Activated naive CD4-positive, alpha-beta T cell treated with anti-CD3 and anti-CD28 coated beads, Interleukin-2, amount 50 U/mL, for 24 hours (primary cell): Measurements from ENCODE around the gene MYCL.

ENCODE experiments used
- H3K27ac Mint-ChIP-seq: one replicate; pipeline ENCODE4 v1.8.0; 2021; ENCODE audit warnings: mild to moderate bottlenecking, mixed read lengths
- H3K27me3 Mint-ChIP-seq: one replicate; pipeline ENCODE4 v1.8.0; 2021; ENCODE audit warnings: mixed read lengths
- H3K36me3 Mint-ChIP-seq: one replicate; pipeline ENCODE4 v1.8.0; 2021; ENCODE audit warnings: mixed read lengths
- H3K4me1 Mint-ChIP-seq: one replicate; pipeline ENCODE4 v1.8.0; 2021; ENCODE audit warnings: mixed read lengths
- H3K4me3 Mint-ChIP-seq: one replicate; pipeline ENCODE4 v1.8.0; 2021; ENCODE audit warnings: mild to moderate bottlenecking, mixed read lengths
- H3K9me3 Mint-ChIP-seq: one replicate; pipeline ENCODE4 v1.8.0; 2021; ENCODE audit warnings: mixed read lengths

Gene MYCL

GRCh38 chr1:39901714-39902459, at the start of gene MYCL:
Gene MYCL (minus strand): TSS chr1:39901917. CDS start chr1:39901434, 483 bp downstream.
- no peak within 1 kb of the TSS for H3K27ac Mint-ChIP-seq

GRCh38 chr1:39949891-39950290, 48.2 kb upstream of the MYCL start:
- H3K36me3 Mint-ChIP-seq = no peaks in the 10 kb centered on the region
- H3K9me3 Mint-ChIP-seq = no peaks in the 10 kb centered on the region
- H3K4me1 Mint-ChIP-seq = peaks cover 10% of the 10 kb centered on the region
- no peak overlapping the region for H3K4me3 Mint-ChIP-seq
- no peak overlapping the region for H3K27ac Mint-ChIP-seq
- H3K27me3 Mint-ChIP-seq = peaks cover 1% of the 10 kb centered on the region

More at GRCh38 chr1:39901714-39902459, at the start of gene MYCL:
- Mint-ChIP-seq H3K27me3 (peaks cover 36% of the 10 kb centered on the region), H3K4me1 (no peaks in the 10 kb centered on the region), H3K4me3 (peak within 1 kb of the TSS; percentile 76), H3K9me3 (no peaks in the 10 kb centered on the region), H3K36me3 (no peaks in the 10 kb centered on the region)

GRCh38 chr1:39947260-39947659, 45.5 kb upstream of the MYCL start:
- Mint-ChIP-seq H3K9me3 (no peaks in the 10 kb centered on the region), H3K36me3 (no peaks in the 10 kb centered on the region), H3K4me3 (no peak overlapping the region), H3K4me1 (peaks cover 4% of the 10 kb centered on the region), H3K27me3 (peaks cover 1% of the 10 kb centered on the region), H3K27ac (peak overlapping the region; percentile 30)

- no peak overlapping the region for H3K27ac Mint-ChIP-seq
- H3K27me3 Mint-ChIP-seq = peaks cover 1% of the 10 kb centered on the region
- no peak overlapping the region for H3K4me3 Mint-ChIP-seq
- H3K4me1 Mint-ChIP-seq = peaks cover 4% of the 10 kb centered on the region
- no peaks in the 10 kb centered on the region for H3K9me3 Mint-ChIP-seq
- H3K36me3 Mint-ChIP-seq = no peaks in the 10 kb centered on the region
These were observed 44.5 kb upstream of the MYCL start for GRCh38 chr1:39946216-39946615.

- Mint-ChIP-seq H3K36me3 (no peaks in the 10 kb centered on the region), H3K9me3 (no peaks in the 10 kb centered on the region), H3K27me3 (peaks cover 1% of the 10 kb centered on the region), H3K27ac (no peak overlapping the region), H3K4me3 (no peak overlapping the region), H3K4me1 (peaks cover 4% of the 10 kb centered on the region)
These were observed 42.8 kb upstream of the MYCL start for GRCh38 chr1:39944410-39945112.

- Mint-ChIP-seq H3K9me3 (no peaks in the 10 kb centered on the region), H3K27ac (no peak overlapping the region), H3K36me3 (no peaks in the 10 kb centered on the region), H3K4me3 (no peak overlapping the region), H3K27me3 (peaks cover 1% of the 10 kb centered on the region), H3K4me1 (peaks cover 4% of the 10 kb centered on the region)
These were observed 42.0 kb upstream of the MYCL start for GRCh38 chr1:39943471-39944290.

GRCh38 chr1:39940980-39941871, 39.5 kb upstream of the MYCL start:
- peaks cover 4% of the 10 kb centered on the region for H3K4me1 Mint-ChIP-seq
- no peaks in the 10 kb centered on the region for H3K27me3 Mint-ChIP-seq
- H3K9me3 Mint-ChIP-seq = no peaks in the 10 kb centered on the region
- no peaks in the 10 kb centered on the region for H3K36me3 Mint-ChIP-seq
- no peak overlapping the region for H3K27ac Mint-ChIP-seq
- no peak overlapping the region for H3K4me3 Mint-ChIP-seq

- no peaks in the 10 kb centered on the region for H3K27me3 Mint-ChIP-seq
- no peak overlapping the region for H3K4me3 Mint-ChIP-seq
- peaks cover 4% of the 10 kb centered on the region for H3K4me1 Mint-ChIP-seq
- no peak overlapping the region for H3K27ac Mint-ChIP-seq
- H3K9me3 Mint-ChIP-seq = no peaks in the 10 kb centered on the region
- no peaks in the 10 kb centered on the region for H3K36me3 Mint-ChIP-seq
These were observed 38.5 kb upstream of the MYCL start for GRCh38 chr1:39940253-39940652.

- Mint-ChIP-seq H3K27ac (no peak overlapping the region), H3K27me3 (no peaks in the 10 kb centered on the region), H3K9me3 (no peaks in the 10 kb centered on the region), H3K4me3 (no peak overlapping the region), H3K36me3 (no peaks in the 10 kb centered on the region), H3K4me1 (no peaks in the 10 kb centered on the region)
These were observed 37.1 kb upstream of the MYCL start for GRCh38 chr1:39938856-39939255.

- Mint-ChIP-seq H3K36me3 (no peaks in the 10 kb centered on the region), H3K27ac (no peak overlapping the region), H3K9me3 (no peaks in the 10 kb centered on the region), H3K4me1 (no peaks in the 10 kb centered on the region), H3K4me3 (no peak overlapping the region), H3K27me3 (no peaks in the 10 kb centered on the region)
These were observed 35.2 kb upstream of the MYCL start for GRCh38 chr1:39936724-39937491.

GRCh38 chr1:39933956-39934941, 32.5 kb upstream of the MYCL start:
- H3K4me1 Mint-ChIP-seq = no peaks in the 10 kb centered on the region
- no peak overlapping the region for H3K4me3 Mint-ChIP-seq
- H3K27ac Mint-ChIP-seq = no peak overlapping the region
- H3K36me3 Mint-ChIP-seq = no peaks in the 10 kb centered on the region
- H3K9me3 Mint-ChIP-seq = no peaks in the 10 kb centered on the region
- no peaks in the 10 kb centered on the region for H3K27me3 Mint-ChIP-seq

GRCh38 chr1:39928809-39929587, 27.3 kb upstream of the MYCL start:
- no peaks in the 10 kb centered on the region for H3K9me3 Mint-ChIP-seq
- H3K4me3 Mint-ChIP-seq = no peak overlapping the region
- H3K36me3 Mint-ChIP-seq = no peaks in the 10 kb centered on the region
- H3K4me1 Mint-ChIP-seq = no peaks in the 10 kb centered on the region
- no peaks in the 10 kb centered on the region for H3K27me3 Mint-ChIP-seq
- no peak overlapping the region for H3K27ac Mint-ChIP-seq

- H3K4me3 Mint-ChIP-seq = no peak overlapping the region
- no peaks in the 10 kb centered on the region for H3K9me3 Mint-ChIP-seq
- H3K36me3 Mint-ChIP-seq = no peaks in the 10 kb centered on the region
- no peak overlapping the region for H3K27ac Mint-ChIP-seq
- H3K4me1 Mint-ChIP-seq = no peaks in the 10 kb centered on the region
- H3K27me3 Mint-ChIP-seq = no peaks in the 10 kb centered on the region
These were observed 25.8 kb upstream of the MYCL start for GRCh38 chr1:39927538-39927937.
